H1 (cell line): ENCODE measurements around the gene PLD2. TPM values are rescaled to one million over a fixed set of nuclear protein-coding genes. Genes with fewer than 3 reads are reported as not detected.

Experiments used
- CTCF ChIA-PET: fragments of 300-600 bp; sonication (Branson Sonifier 250); formaldehyde crosslinking; loops from one replicate; lab custom pipeline; 2021; ENCODE audit not compliant: partially characterized antibody; lab: Charles Lee
- POLR2A ChIA-PET: fragments of 300-600 bp; sonication (Branson Sonifier 250); formaldehyde crosslinking; loops from one replicate; lab custom pipeline; 2021; ENCODE audit warnings: inconsistent platforms; ENCODE audit not compliant: partially characterized antibody; lab: Charles Lee
- DNase-seq, 2 experiments: peaks; one replicate each; pipeline versions ENCODE4 v3.0.0 to v3.0.0-alpha.2; 2010 to 2022; ENCODE audit warnings: low spot score in 2 of 2, low read depth in 1 of 2, mixed read lengths in 1 of 2
- FAIRE-seq: peaks from 2 replicates; lab custom pipeline; 2011; peaks lifted over from hg19 to GRCh38; lab: Jason Lieb, UNC
- H2AFZ ChIP-seq: 2 replicates; pipeline ENCODE4 v1.8.1; 2012; ENCODE audit warnings: low read length, inconsistent platforms
- H2AK5ac ChIP-seq: 2 replicates; pipeline ENCODE4 v1.6.1; 2013; ENCODE audit warnings: low read depth, low read length
- H2BK120ac ChIP-seq: replicated peaks from 2 replicates; pipeline ENCODE3; 2013; ENCODE audit warnings: low read depth, low read length, inconsistent platforms
- H2BK12ac ChIP-seq: 2 replicates; pipeline ENCODE4 v1.6.1; 2013; ENCODE audit warnings: low read depth, low read length
- H2BK15ac ChIP-seq: 2 replicates; pipeline ENCODE4 v1.6.1; 2013; ENCODE audit warnings: low read length
- H2BK20ac ChIP-seq: 2 replicates; pipeline ENCODE4 v1.6.1; 2013; ENCODE audit warnings: low read length
- H2BK5ac ChIP-seq: 2 replicates; pipeline ENCODE4 v1.6.1; 2013; ENCODE audit warnings: low read depth, low read length
- H3K14ac ChIP-seq: 2 replicates; pipeline ENCODE4 v1.6.1; 2013; ENCODE audit warnings: inconsistent platforms; ENCODE audit not compliant: insufficient read length
- H3K18ac ChIP-seq: 2 replicates; pipeline ENCODE4 v1.6.1; 2013; ENCODE audit warnings: low read length; ENCODE audit errors: extremely low read depth
- H3K23ac ChIP-seq: 2 replicates; pipeline ENCODE4 v1.6.1; 2013; ENCODE audit warnings: inconsistent platforms; ENCODE audit not compliant: insufficient read length
- H3K23me2 ChIP-seq: 2 replicates; pipeline ENCODE4 v1.6.1; 2013; ENCODE audit warnings: low read depth, low read length
- H3K27ac ChIP-seq: 2 replicates; pipeline ENCODE4 v1.6.1; 2011; ENCODE audit warnings: low read depth, low read length, inconsistent platforms
- H3K27me3 ChIP-seq, 4 experiments: replicated peaks in 1 of 4; 1 replicate in 1 of 4; 2 replicates in 3 of 4; pipeline versions ENCODE4 v1.6.1 to v1.8.1; 2011 to 2013; ENCODE audit warnings: low read length in 3 of 4, mild to moderate bottlenecking in 3 of 4, inconsistent platforms in 2 of 4, mixed read lengths in 2 of 4, moderate library complexity in 1 of 4; ENCODE audit not compliant: control insufficient read depth in 3 of 4, insufficient read depth in 3 of 4; ENCODE audit errors: extremely low read depth in 1 of 4
- H3K36me3 ChIP-seq, 4 experiments: 2 replicates each; pipeline versions ENCODE4 v1.6.1 to v1.8.1; 2011 to 2013; ENCODE audit warnings: mild to moderate bottlenecking in 4 of 4, low read length in 3 of 4, moderate library complexity in 2 of 4, control low read depth in 1 of 4, inconsistent platforms in 1 of 4; ENCODE audit not compliant: insufficient read depth in 4 of 4, control insufficient read depth in 2 of 4
- H3K4ac ChIP-seq: replicated peaks from 2 replicates; pipeline ENCODE3; 2013; ENCODE audit warnings: low read length, low read depth, mixed read lengths, inconsistent platforms; ENCODE audit not compliant: insufficient read length
- H3K4me1 ChIP-seq, 4 experiments: replicated peaks in 1 of 4; 1 replicate in 1 of 4; 2 replicates in 3 of 4; pipeline versions ENCODE4 v1.6.1 to v1.8.1; 2011 to 2013; ENCODE audit warnings: low read length in 3 of 4, inconsistent platforms in 2 of 4, mixed read lengths in 1 of 4; ENCODE audit not compliant: insufficient read depth in 4 of 4, control insufficient read depth in 3 of 4
- H3K4me2 ChIP-seq, 2 experiments: 2 replicates each; pipeline versions ENCODE4 v1.6.1 to v1.8.1; 2011 to 2013; ENCODE audit warnings: low read depth in 2 of 2, low read length in 2 of 2, control low read depth in 1 of 2, inconsistent platforms in 1 of 2, mild to moderate bottlenecking in 1 of 2; ENCODE audit not compliant: insufficient read depth in 1 of 2
- H3K4me3 ChIP-seq, 4 experiments: fragments of 200-600, 300-600 bp in 1 of 4; sonication (generic), shearing (Covaris generic), sonication (Bioruptor Twin) in 1 of 4; 2 replicates each; pipeline versions ENCODE4 v1.5.1 to v1.8.1; 2011 to 2016; ENCODE audit warnings: low read length in 4 of 4, low read depth in 3 of 4, control low read depth in 2 of 4, inconsistent platforms in 2 of 4, mild to moderate bottlenecking in 2 of 4, mixed read lengths in 1 of 4, moderate library complexity in 1 of 4; ENCODE audit not compliant: insufficient read depth in 2 of 4; ENCODE audit errors: extremely low read depth in 1 of 4
- H3K56ac ChIP-seq: replicated peaks from 2 replicates; pipeline ENCODE3; 2013; ENCODE audit warnings: low read depth, mild to moderate bottlenecking, mixed read lengths, low read length, inconsistent platforms; ENCODE audit not compliant: insufficient read length
- H3K79me1 ChIP-seq: 2 replicates; pipeline ENCODE4 v1.6.1; 2013; ENCODE audit warnings: low read depth, low read length, control low read depth
- H3K79me2 ChIP-seq, 2 experiments: 2 replicates each; pipeline versions ENCODE4 v1.6.1 to v1.8.1; 2012 to 2013; ENCODE audit warnings: low read length in 2 of 2, mild to moderate bottlenecking in 2 of 2, inconsistent platforms in 1 of 2; ENCODE audit not compliant: insufficient read depth in 2 of 2, control insufficient read depth in 1 of 2
- H3K9ac ChIP-seq, 4 experiments: replicated peaks in 1 of 4; 1 replicate in 1 of 4; 2 replicates in 3 of 4; pipeline versions ENCODE4 v1.6.1 to v1.8.1; 2011 to 2013; ENCODE audit warnings: low read depth in 3 of 4, low read length in 3 of 4, control low read depth in 2 of 4, mild to moderate bottlenecking in 2 of 4, moderate library complexity in 2 of 4, inconsistent platforms in 1 of 4; ENCODE audit errors: extremely low read depth in 1 of 4
- H3K9me3 ChIP-seq, 2 experiments: 2 replicates each; pipeline versions ENCODE4 v1.6.1 to v1.8.1; 2012 to 2013; ENCODE audit warnings: mild to moderate bottlenecking in 2 of 2, moderate library complexity in 2 of 2, control low read depth in 1 of 2, inconsistent platforms in 1 of 2, low read depth in 1 of 2, low read length in 1 of 2, mixed read lengths in 1 of 2; ENCODE audit not compliant: insufficient read depth in 2 of 2
- H4K20me1 ChIP-seq, 2 experiments: replicated peaks in 1 of 2; 2 replicates each; pipeline versions ENCODE3 to v1.8.1; 2011 to 2013; ENCODE audit warnings: inconsistent platforms in 2 of 2, low read length in 2 of 2, mild to moderate bottlenecking in 1 of 2; ENCODE audit not compliant: insufficient read depth in 2 of 2, control insufficient read depth in 1 of 2
- H4K5ac ChIP-seq: 2 replicates; pipeline ENCODE4 v1.6.1; 2013; ENCODE audit warnings: low read length, low read depth, mixed read lengths, inconsistent platforms; ENCODE audit not compliant: insufficient read length
- H4K8ac ChIP-seq: 2 replicates; pipeline ENCODE4 v1.8.0; 2013; ENCODE audit warnings: mild to moderate bottlenecking, moderate library complexity, low read length, inconsistent platforms; ENCODE audit not compliant: insufficient read depth; ENCODE audit errors: extremely low read depth
- H4K91ac ChIP-seq: replicated peaks from 2 replicates; pipeline ENCODE3; 2013; ENCODE audit warnings: low read length, mixed read lengths, inconsistent platforms; ENCODE audit not compliant: insufficient read length
- CHD2 ChIP-seq: IDR thresholded peaks from 2 replicates; pipeline ENCODE4 v1.6.1; 2012; ENCODE audit warnings: low read length, improper control_type of control experiment
- CTCF ChIP-seq, 3 experiments: IDR thresholded peaks; 1 replicate in 2 of 3; 2 replicates in 1 of 3; pipeline versions ENCODE4 v1.5.1 to v1.6.1; 2011; ENCODE audit warnings: low read length in 3 of 3, mild to moderate bottlenecking in 3 of 3, inconsistent platforms in 2 of 3, low read depth in 1 of 3, moderate library complexity in 1 of 3; ENCODE audit not compliant: insufficient read depth in 1 of 3; ENCODE audit errors: control extremely low read depth in 1 of 3
- RAD21 ChIP-seq, 2 experiments: IDR thresholded peaks in 1 of 2; conservative IDR thresholded peaks in 1 of 2; 2 replicates each; pipeline ENCODE4 v1.6.1; 2011; ENCODE audit warnings: low read depth in 2 of 2, low read length in 2 of 2, improper control_type of control experiment in 1 of 2, inconsistent platforms in 1 of 2, mild to moderate bottlenecking in 1 of 2, moderate library complexity in 1 of 2
- WGBS, 2 experiments: shearing (Covaris generic) in 1 of 2; methylation state at CpG; one replicate each; pipeline versions ENCODE4 v1.1.6 to v1.1.7; 2013 to 2015; ENCODE audit warnings: low lambda C conversion rate in 2 of 2, mixed read lengths in 2 of 2, inconsistent platforms in 1 of 2, low coverage in 1 of 2, missing lambda C conversion rate in 1 of 2; ENCODE audit not compliant: insufficient replicate concordance in 2 of 2, insufficient coverage in 1 of 2, insufficient read length in 1 of 2; ENCODE audit errors: extremely low coverage in 1 of 2, missing lambda C conversion rate in 1 of 2; 5-methylcytosine and 5-hydroxymethylcytosine counted together
- polyA plus RNA-seq, 7 experiments: library from polyadenylated mRNA; depleted of rRNA in 3 of 7; stranded (reverse) in 5 of 7; unstranded in 2 of 7; fragments of >200 nt in 5 of 7; fragments of 200-250 nt in 2 of 7; gene quantifications; 1 replicate in 5 of 7; 2 replicates in 1 of 7; 4 replicates in 1 of 7; pipeline versions ENCODE4 v1.2.1 to v1.2.3, GENCODE V29; 2011 to 2013; ENCODE audit warnings: missing spikeins in 2 of 7, mixed read lengths in 2 of 7
- total RNA-seq: library from RNA; stranded (reverse); fragmentation: NEBNext Ultra II Directional; extraction: Animal tissue kit (Norgen Biotek cat#: 25700); gene quantifications from 2 replicates; pipeline ENCODE4 v1.2.1, GENCODE V29; 2021

PLD2 gene
- total and polyA plus RNA-seq, 2 of the 8 experiments (the other 6 are each of a cell fraction or from before 2014, with no cell fraction given), result 44.3 to 48.4 TPM

DNA sequence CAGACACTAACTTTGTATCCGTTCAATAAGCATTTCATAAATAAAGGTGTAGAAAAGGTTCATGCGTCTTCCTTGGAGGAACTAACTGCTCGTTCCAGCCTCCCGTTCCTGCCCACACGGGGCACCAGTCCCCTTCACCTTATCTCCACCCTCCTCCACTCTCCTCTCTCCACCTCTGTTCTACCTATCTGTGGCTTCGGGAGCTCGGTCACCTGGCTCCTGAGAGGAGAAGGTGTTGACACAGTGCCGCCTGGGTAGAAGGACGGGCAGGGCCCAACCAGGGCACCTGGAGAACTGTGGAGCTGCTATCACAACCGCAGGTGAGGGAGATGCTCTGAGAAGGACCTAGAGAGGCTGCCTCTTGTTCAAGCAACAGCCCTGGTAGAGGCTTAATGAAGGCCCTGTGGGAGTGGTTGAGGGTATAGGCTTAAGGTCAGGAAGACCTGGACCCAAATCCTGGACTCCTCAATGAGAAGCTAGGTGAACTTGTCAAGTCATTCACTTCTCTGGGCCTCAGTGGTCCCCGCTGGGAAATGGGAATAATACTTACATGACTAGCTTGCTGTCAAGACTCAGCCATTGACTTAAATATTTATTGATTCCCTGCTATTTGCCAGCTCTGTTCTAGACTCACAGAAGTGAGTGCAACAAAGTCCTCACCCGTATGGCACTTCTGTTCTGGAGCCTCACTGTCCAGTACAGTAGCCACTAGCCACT is 16.6 kb downstream of the PLD2 start:
- CTCF ChIA-PET, result interaction anchor here (0.7 to 4.1 kb wide), 10 partner anchors 8 to 133 kb away, joined by 3 to 16 read pairs (median 4); no protein-coding TSS in a partner anchor
- no peak overlapping the region for H4K8ac ChIP-seq
- H3K4ac ChIP-seq, result no peak overlapping the region
- H3K14ac ChIP-seq, result no peak overlapping the region
- H3K27me3 ChIP-seq, result no peaks in the 10 kb centered on the region
- H3K36me3 ChIP-seq, result peaks cover 0 to 3% (median 1%) of the 10 kb centered on the region in 4 experiments; a peak in 4 of 8 replicates
- H4K20me1 ChIP-seq, result peaks cover 0 to 2% of the 10 kb centered on the region in 2 experiments
- DNase-seq, result no peak
- POLR2A ChIA-PET, result interaction anchor here (0.6 to 2.7 kb wide), 7 partner anchors 9 to 266 kb away, joined by 3 to 14 read pairs (median 3); partner anchors contain the start of genes MINK1 and PLD2
- H3K79me1 ChIP-seq, result no peaks in the 10 kb centered on the region
- H2BK15ac ChIP-seq, result no peak overlapping the region
- no peak overlapping the region for H3K18ac ChIP-seq
- H2BK5ac ChIP-seq, result no peak overlapping the region
- H2BK20ac ChIP-seq, result no peak overlapping the region
- no peak overlapping the region for H2BK12ac ChIP-seq
- WGBS, 2 experiments, result 87% methylated on average over 12 of the region's 12 CpGs; no CpG with 5 or more reads in 1 of the 2 experiments
- TF ChIP-seq CTCF (IDR thresholded peaks at IDR 0.05; ENCODE audit: control extremely low read depth in 1 of 3, insufficient read depth in 1 of 3, low read depth in 1 of 3, low read length in 3 of 3) (peak in 1 of 3 experiments; percentile 19; a peak in 1 of 4 replicates), CHD2 (no peak), RAD21 (IDR thresholded peaks at IDR 0.05 in 1 of 2, conservative IDR thresholded peaks at IDR 0.05 in 1 of 2; ENCODE audit: low read depth in 2 of 2, low read length in 2 of 2) (0 out of 4 replicates have a peak, but pooled peaks of 1 of the 2 experiments have one; percentile 6)
- TF ChIP-seq, all 59 proteins: peak for 2
- Histone ChIP-seq H3K23ac (no peak overlapping the region), H3K9ac (no peak overlapping the region), H2AK5ac (no peak overlapping the region), H3K79me2 (no peaks in the 10 kb centered on the region), H2BK120ac (no peak overlapping the region), H4K5ac (no peak overlapping the region), H3K27ac (no peak overlapping the region), H2AFZ (no peak overlapping the region), H3K56ac (no peak overlapping the region), H4K91ac (no peak overlapping the region), H3K23me2 (no peaks in the 10 kb centered on the region), H3K4me1 (no peaks in the 10 kb centered on the region), H3K4me3 (no peak overlapping the region), H3K9me3 (no peaks in the 10 kb centered on the region), H3K4me2 (no peak overlapping the region)
- FAIRE-seq, result no peak
